ENCODE data around the gene SYT14.

DNA sequence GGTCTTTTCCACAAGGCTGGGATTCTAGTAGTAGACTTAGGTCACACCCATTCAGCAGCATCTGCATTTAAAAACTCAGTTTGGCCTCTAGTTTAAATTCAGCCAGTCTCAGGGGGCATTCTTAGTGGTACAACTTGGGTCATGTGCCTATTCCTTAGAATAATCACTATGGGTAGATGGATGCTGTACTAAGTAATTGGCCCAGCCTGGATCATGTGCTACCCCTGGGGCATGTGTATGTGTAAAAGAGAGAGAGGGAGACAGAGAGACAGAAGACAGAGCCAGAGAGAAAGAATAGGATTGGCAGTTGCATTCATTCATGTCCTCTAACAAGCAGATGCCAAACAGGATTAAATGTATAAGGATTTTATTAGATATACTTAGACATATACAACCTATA is 13.6 kb upstream of the SYT14 start:
- TF ChIP-seq, protein P1, sequence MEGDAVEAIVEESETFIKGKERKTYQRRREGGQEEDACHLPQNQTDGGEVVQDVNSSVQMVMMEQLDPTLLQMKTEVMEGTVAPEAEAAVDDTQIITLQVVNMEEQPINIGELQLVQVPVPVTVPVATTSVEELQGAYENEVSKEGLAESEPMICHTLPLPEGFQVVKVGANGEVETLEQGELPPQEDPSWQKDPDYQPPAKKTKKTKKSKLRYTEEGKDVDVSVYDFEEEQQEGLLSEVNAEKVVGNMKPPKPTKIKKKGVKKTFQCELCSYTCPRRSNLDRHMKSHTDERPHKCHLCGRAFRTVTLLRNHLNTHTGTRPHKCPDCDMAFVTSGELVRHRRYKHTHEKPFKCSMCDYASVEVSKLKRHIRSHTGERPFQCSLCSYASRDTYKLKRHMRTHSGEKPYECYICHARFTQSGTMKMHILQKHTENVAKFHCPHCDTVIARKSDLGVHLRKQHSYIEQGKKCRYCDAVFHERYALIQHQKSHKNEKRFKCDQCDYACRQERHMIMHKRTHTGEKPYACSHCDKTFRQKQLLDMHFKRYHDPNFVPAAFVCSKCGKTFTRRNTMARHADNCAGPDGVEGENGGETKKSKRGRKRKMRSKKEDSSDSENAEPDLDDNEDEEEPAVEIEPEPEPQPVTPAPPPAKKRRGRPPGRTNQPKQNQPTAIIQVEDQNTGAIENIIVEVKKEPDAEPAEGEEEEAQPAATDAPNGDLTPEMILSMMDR (IDR thresholded peaks at IDR 0.05; ENCODE audit: poor library complexity, severe bottlenecking): no peak
- TF ChIP-seq EP300 (conservative IDR thresholded peaks at IDR 0.05; ENCODE audit: poor library complexity, severe bottlenecking): no peak
- no peak for TF ChIP-seq POLR2AphosphoS5 (IDR thresholded peaks at IDR 0.05)
- no peak for TF ChIP-seq RAD21 (conservative IDR thresholded peaks at IDR 0.05)
- no peak for TF ChIP-seq TAF1 (IDR thresholded peaks at IDR 0.05; ENCODE audit: low read depth)

Data from neural cell (in vitro differentiated cells).